PFSK-1 (cell line): Measurements from ENCODE around the gene PIGK.

ENCODE experiments used
- FOXP2 ChIP-seq: optimal IDR thresholded peaks from 2 replicates; pipeline ENCODE3; 2011; ENCODE audit warnings: borderline replicate concordance, control low read depth, inconsistent platforms; ENCODE audit not compliant: insufficient read depth; ENCODE audit errors: extremely low read length, extremely low read depth
- POLR2AphosphoS5 ChIP-seq: IDR thresholded peaks from 2 replicates; pipeline ENCODE4 v1.6.1; 2012; ENCODE audit warnings: low read depth, mild to moderate bottlenecking, control low read depth, low read length, moderate library complexity
- REST ChIP-seq, 2 experiments: IDR thresholded peaks; 2 replicates each; pipeline versions ENCODE4 v1.6.1 to v1.8.0; 2011 to 2012; ENCODE audit warnings: low read depth in 2 of 2, low read length in 2 of 2, control low read depth in 1 of 2, inconsistent platforms in 1 of 2, mild to moderate bottlenecking in 1 of 2, moderate library complexity in 1 of 2; ENCODE audit not compliant: insufficient read depth in 1 of 2
- SIN3A ChIP-seq: IDR thresholded peaks from 2 replicates; pipeline ENCODE4 v1.6.1; 2012; ENCODE audit warnings: mild to moderate bottlenecking, low read length, moderate library complexity, borderline replicate concordance; ENCODE audit not compliant: insufficient read depth
- TAF1 ChIP-seq: IDR thresholded peaks from 2 replicates; pipeline ENCODE4 v1.6.1; 2012; ENCODE audit warnings: low read length, control low read depth, borderline replicate concordance; ENCODE audit not compliant: insufficient read depth

PIGK gene

GRCh38 chr1:77234943-77235342 lies 15.7 kb upstream of the PIGK start:
- TF ChIP-seq REST (IDR thresholded peaks at IDR 0.05; ENCODE audit: insufficient read depth in 1 of 2, low read depth in 2 of 2, low read length in 2 of 2) (no peak), SIN3A (no peak)

GRCh38 chr1:77234096-77234495 lies 14.9 kb upstream of the PIGK start:
- no peak for TF ChIP-seq TAF1
- no peak for TF ChIP-seq FOXP2
- TF ChIP-seq REST (IDR thresholded peaks at IDR 0.05; ENCODE audit: insufficient read depth in 1 of 2, low read depth in 2 of 2, low read length in 2 of 2), result no peak

- TF ChIP-seq REST (IDR thresholded peaks at IDR 0.05; ENCODE audit: insufficient read depth in 1 of 2, low read depth in 2 of 2, low read length in 2 of 2), result no peak
- TF ChIP-seq SIN3A, result no peak
- TF ChIP-seq POLR2AphosphoS5, result no peak
Measured at GRCh38 chr1:77232829-77233228, 13.6 kb upstream of the PIGK start.

GRCh38 chr1:77230051-77230450 lies 10.8 kb upstream of the PIGK start:
- TF ChIP-seq FOXP2 (no peak), REST (IDR thresholded peaks at IDR 0.05; ENCODE audit: insufficient read depth in 1 of 2, low read depth in 2 of 2, low read length in 2 of 2) (no peak), POLR2AphosphoS5 (no peak), TAF1 (no peak), SIN3A (no peak)

- TF ChIP-seq TAF1 (no peak), FOXP2 (no peak), REST (IDR thresholded peaks at IDR 0.05; ENCODE audit: insufficient read depth in 1 of 2, low read depth in 2 of 2, low read length in 2 of 2) (no peak), SIN3A (no peak), POLR2AphosphoS5 (no peak)
Measured at GRCh38 chr1:77228836-77229235, 9.6 kb upstream of the PIGK start.
